GM21723 (cell line): Measurements from ENCODE around the gene ZSCAN2.

Source experiments
- ATAC-seq: cut with Tn5 transposase; IDR thresholded peaks from one replicate; pipeline ENCODE4 v1.9.1; 2021; ENCODE audit warnings: mild to moderate bottlenecking, moderate library complexity; ENCODE audit not compliant: unreplicated experiment

ZSCAN2 gene

DNA sequence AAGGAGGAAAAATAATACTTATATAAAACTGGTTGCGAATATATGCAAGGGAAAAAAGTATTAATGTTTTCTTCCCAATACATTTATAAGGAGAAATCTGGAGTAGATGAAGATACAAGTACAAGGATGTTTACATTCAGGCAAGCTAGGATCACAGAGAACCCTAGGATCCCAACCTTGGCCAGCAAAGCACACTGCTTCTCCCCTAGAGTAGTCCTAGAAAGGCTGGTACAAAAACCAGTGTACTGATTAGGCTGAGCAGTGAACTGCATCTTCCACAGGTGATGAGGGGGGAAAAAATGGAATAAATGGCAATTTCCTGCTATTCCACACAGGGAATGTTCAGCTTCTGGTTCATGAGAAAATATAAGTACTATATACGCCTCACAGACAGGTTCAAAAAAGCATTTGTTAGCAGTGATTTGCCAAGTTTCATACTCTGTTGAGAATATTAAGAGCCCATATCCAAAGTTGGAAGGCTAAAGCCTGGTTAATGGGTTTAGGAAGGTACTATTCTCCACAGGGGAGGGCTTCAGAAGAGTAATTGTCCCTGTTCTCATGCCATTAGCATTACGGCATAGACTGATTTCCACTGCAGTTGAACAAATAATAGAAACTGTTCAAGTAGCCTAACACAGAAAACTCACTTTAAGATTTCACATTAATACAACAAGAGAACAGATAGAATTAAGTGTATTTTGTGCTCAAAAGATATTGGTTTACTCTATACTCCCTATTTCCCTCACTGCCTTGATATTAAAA, 67.6 kb downstream of the ZSCAN2 start:
- ATAC-seq, result no peak

DNA sequence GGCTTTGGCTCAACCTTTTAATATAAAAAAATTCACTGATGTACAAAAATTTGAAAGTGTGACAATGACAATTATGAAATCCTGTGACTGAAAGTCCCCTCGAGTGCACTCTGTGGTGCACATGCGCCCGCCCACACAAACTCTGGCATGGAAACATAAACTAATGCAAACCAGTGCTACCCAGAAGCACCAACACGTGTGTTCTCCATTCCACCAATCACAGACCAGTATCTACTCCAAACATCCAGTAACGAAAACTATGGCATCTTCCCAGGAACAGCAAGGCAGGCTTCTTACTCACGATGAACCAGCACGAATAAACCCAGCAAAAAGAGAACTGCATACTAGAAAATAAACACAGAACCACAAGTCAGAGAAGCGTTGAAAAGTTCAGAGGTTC, 68.9 kb downstream of the ZSCAN2 start:
- no peak for ATAC-seq

DNA sequence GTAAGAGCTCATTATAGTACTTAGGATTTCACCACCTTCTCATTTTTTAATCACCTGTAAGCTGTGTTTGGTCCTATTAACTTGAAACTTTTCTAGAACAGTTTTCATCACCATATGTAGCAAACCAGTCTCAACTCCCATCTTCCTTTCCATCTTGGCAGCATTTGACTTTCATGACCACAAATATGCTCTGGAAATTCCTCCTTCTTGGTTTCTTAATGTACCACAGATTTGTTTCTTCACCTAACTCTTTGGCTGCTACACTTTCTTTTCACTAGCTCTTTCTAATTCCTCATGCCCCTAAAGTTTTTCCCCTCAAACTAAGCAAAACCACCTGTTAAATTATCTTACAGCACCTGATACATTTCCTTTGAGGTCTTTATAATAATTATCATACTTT, 70.4 kb downstream of the ZSCAN2 start:
- ATAC-seq, result no peak
